Heart left ventricle (tissue), 13 donors: ENCODE measurements around the gene MRGPRX3.

Experiments
- POLR2A ChIP-seq, 2 donors: fragments of 450-650 bp; IDR thresholded peaks; one replicate each; pipeline ENCODE4 v1.6.1; 2017; ENCODE audit warnings: antibody characterized with exemption in 2 of 2, mild to moderate bottlenecking in 2 of 2, moderate library complexity in 2 of 2
- TF ChIP-seq, protein P1 (sequence below), 12 donors: fragments of 200-600 bp; sonication (generic) in 4 of 12; IDR thresholded peaks; one replicate each; pipeline versions ENCODE4 v1.5.0 to v1.8.0; 2018 to 2022; ENCODE audit warnings: antibody characterized with exemption in 12 of 12, mild to moderate bottlenecking in 5 of 12
- donor health status: ischemic (EF 13 %, LVEDD 7.1; RV severe dilation, severe dysfunction).
- donor health status: DM: no; HTN: yes; CAD: no.
- donor health status: DM: no; HTN: no; CAD: no.
- donor health status: ischemic (EF 25% LVEDD 6.9; RV normal size, moderate dysfunction).
- donor health status: ischemic (EF 25% LVEDD 5.7; RV mildly dilated, moderate dysfunction).
- donor health status: ischemic (EF 35%, LVEDD 5.7; RV mildly dilated, moderate dysfunction).
- donor health status: nonischemic (EF 11% LVEDD 7.7; RV severe dilation, severe dysfunction).
- donor health status: DM: yes; HTN: yes; CAD: no.
- donor health status: PGD.
- donor health status: ischemic (EF 29% LVEDD 5.4; RV normal size, mild dysfunction).
- donor health status: nonischemic (EF 23%, LVEDD 6.1; RV moderate dilation, normal function).

DNA sequence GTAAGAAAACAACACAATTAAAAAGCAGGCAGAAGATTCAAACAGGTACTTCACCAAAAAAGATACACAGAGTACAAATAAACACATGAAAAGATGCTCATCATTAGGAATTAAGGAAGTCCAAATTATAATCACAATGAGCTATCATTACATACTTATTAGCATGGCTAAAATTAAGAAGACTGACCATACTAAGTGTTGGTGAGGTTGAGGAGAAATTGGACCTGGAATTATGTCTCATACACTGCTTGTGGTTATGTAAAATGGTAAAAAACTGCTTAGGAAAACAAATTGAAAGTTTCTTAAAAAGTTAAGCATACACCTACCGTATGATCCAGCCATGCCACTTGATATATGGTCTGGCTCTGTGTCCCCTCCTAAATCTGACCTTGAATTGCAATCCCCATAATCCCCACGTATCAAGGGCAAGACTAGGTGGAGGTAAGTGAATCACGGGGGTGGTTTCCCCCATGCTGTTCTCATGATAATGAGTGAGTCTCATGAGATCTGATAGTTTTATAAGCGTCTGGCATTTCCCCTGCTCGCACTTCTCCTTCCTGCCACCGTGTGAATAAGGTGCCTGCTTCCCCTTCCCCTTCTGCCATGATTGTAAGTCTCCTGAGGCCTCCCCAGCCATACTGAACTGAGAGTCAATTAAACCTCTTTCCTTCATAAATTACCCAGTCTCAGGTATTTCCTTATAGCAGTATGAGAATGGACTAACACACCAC, 31.3 kb upstream of the MRGPRX3 start:
- TF ChIP-seq, protein P1, sequence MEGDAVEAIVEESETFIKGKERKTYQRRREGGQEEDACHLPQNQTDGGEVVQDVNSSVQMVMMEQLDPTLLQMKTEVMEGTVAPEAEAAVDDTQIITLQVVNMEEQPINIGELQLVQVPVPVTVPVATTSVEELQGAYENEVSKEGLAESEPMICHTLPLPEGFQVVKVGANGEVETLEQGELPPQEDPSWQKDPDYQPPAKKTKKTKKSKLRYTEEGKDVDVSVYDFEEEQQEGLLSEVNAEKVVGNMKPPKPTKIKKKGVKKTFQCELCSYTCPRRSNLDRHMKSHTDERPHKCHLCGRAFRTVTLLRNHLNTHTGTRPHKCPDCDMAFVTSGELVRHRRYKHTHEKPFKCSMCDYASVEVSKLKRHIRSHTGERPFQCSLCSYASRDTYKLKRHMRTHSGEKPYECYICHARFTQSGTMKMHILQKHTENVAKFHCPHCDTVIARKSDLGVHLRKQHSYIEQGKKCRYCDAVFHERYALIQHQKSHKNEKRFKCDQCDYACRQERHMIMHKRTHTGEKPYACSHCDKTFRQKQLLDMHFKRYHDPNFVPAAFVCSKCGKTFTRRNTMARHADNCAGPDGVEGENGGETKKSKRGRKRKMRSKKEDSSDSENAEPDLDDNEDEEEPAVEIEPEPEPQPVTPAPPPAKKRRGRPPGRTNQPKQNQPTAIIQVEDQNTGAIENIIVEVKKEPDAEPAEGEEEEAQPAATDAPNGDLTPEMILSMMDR (IDR thresholded peaks at IDR 0.05) = no peak
- no peak for TF ChIP-seq POLR2A (IDR thresholded peaks at IDR 0.05)
